ENCODE measurements around the gene BSN.
A peak's percentile ranks its signal among the peaks of the same experiment; 100 is the strongest.

The BSN gene

DNA sequence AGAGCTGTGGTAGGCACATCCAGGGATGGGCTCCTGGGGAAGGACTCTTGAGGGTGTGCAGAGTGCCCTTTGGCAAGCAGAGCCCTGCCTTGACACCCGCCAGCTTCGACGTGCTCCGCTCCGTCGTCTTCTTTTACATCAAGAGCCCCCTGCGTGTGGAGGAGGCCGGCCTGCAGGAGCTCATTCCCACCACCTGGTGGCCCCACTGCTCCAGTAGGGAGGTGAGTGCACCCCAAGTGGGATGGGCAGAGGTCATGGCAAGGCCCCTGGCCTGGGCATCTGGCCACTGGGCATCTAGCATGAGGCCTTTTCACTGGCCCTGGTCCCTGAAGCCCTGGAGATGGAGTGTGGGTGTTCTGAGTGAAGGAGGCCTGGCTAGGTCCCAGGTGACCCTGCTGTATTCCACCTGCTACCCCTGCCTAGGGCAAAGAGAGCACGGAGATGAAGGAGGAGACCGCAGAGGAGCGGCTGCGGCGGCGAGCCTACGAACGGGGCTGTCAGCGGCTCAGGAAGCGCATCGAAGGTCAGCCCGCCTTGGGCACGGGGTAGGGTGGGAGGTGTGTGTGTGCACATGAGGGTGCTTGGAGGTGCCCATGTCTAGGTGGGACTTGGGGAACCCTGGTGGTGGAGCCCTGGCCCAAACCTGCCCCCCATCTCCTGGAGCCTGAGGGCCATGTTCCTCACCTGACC lies 147.3 kb downstream of the BSN start:
- DNase-seq: no peak

DNA sequence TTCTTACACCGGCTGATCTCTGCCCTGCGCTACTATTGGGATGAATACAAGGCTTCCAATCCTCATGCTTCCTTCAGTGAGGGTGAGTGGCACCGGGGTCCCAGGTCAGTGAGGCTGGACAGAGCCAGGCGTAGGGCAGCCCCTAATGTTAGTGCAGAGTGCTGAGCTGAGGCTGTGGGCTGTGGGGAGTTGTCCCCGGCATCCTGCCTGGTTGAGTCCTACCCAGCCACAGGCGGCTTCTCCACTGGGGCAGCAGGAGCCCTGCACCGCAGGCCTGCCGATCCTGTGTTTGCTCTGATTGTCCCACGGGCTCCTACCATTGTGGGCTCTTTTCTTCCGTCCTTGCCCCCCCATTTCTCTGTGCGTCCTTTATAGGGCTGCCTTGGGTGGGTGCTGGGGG lies 148.4 kb downstream of the BSN start:
- no peak for DNase-seq

DNA sequence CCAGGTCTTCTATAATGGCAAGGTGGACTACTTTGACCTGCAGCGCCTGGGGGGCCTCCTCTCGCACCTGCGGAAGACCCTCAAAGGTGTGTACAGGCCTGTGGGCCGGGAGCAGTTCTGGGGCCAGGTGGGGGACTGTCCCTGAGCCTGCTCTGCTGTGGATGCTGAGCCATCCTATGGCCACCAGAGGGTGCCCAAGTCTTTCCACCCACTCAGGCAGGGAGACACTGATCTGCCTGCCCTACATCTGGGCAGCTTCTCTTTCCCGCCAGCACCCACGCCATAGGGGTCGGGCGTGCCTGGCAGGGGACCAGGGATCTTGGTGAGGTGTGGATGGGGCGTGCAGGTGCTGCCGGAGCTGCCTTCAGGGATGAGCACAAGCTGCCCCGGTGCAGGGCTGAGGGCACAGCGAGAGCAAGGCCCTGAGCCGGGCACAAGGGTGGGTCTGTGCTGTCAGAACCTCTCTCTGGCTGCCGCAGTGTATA lies 149.2 kb downstream of the BSN start:
- peak; percentile 46 for DNase-seq

DNA sequence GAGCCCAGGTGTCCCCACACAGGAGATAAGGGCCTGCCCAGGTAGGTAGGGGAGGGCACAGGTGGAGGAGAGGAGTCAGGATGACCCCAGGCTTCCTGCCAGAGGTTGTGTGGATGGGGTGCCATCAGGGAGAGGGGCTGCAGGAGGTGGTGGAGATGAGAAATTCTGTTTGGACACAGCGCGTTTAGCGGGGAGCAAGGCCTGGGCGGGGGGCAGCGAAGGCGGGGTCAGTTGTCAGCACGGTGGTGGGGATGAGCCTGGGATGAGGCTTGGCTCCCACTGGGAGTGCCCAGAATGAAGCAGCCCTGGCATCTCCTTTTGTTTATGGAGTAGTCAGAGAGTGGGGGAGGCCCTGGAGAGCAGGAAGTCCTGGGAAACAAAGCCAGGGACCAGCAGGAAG lies 149.7 kb downstream of the BSN start:
- DNase-seq: no peak

DNA sequence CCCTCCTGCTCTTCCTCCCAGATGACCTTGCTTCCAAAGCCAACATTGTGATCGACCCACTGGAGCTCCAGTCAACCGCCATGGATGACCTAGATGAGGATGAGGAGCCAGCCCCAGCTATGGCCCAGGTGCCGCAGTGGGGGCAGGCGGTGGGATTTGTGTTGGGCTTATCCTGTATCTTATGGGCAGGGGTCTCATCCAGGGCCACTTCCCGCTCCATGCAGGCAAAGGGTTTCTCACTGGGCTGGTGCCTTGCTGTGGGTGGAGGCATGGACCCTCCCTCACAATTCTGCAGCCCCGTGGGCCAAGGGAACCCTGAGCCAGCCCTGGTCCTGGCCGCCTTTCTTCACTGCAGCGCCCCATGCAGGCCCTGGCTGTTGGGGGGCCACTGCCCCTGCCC lies 150.4 kb downstream of the BSN start:
- DNase-seq: no peak

DNA sequence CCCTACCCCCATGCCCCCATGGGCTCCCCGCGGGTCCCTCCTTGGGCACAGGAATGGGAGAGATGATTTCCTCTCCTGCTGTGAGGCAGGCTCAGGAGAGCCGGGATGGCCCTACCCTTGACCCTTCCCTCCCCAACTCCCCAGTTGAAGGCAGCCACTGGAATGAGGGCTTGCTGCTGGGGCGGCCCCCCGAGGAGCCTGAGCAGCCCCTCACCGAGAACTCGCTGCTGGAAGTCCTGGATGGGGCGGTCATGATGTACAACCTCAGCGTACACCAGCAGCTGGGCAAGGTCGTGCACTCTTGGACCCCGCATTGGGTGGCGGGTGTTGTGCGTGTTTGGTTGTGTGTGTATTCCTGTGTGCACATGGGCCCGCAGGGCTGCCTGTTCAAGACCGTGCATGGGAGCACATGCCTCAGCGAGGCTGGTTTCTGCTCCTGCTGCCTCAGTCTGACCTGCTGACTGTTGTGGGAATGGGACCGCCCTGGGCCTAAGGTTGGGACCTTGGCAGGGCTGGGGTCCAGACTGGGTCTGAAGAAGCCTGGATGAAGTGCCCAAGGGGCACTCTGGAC lies 151.2 kb downstream of the BSN start:
- no peak for DNase-seq

DNA sequence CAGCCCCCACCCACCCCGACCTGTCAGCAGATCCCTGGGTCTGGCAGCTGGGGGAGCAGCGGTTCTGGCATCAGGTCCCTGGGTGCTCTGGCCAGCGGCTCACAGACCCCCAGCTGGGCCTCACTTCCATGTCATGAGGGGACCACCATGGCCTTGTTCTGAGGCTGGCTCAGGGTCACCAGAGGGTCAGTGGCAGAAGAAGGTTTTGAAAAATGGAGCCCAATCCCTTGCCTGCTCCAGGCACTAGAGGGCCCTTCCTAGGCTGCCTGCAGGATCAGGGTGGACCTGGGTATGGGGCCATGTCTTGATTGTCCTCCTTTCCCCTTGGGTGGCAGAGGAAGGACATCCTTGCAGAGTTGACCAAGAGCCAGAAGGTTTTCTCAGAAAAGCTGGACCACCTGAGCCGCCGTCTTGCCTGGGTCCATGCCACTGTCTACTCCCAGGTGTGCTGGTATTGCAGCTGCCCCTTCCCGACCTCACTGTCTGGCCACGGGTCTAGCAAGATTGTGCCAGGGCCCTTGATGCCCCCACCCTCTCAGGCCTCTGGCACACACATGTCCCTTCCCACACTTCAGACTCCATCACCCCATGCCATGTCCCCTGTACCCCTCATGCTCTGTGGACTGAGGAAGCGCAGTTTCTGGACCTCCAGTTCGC lies 152.3 kb downstream of the BSN start:
- DNase-seq: no peak

DNA sequence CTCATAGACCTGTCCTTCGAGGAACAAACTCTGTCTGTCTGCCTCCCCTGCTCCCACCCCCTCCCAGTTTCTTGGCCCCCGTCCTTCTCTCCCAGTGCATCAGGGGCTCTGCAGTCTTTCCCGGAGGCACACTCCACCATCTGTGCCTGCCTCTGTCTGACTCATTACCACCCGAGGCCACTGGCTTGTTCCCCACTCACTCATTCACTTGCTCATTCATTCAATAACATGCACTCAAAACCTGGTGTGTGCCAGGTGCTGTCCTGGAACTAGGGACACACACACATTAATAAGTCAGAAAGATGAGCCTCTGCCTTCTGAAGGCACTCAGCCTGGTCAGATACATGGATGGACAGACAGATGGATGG lies 152.8 kb downstream of the BSN start:
- no peak for DNase-seq

DNA sequence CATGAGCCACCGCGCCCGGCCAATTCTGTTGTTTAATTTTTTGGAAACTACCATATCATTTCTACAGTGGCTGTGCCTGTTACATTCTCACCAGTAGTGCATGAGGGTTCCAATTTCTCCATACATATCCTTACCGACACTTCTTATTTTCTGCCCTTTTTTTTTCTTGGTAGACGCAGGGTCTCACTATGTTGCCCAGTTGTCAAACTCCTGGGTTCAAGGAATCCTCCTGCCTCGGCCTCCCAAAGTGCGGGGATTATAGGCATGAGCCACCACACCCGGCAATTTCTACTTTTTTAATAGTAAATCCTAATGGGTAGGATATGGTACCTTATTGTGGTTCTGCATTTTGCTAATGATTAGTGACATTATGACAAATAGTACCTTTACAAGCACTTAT lies 155.6 kb downstream of the BSN start:
- DNase-seq: no peak

DNA sequence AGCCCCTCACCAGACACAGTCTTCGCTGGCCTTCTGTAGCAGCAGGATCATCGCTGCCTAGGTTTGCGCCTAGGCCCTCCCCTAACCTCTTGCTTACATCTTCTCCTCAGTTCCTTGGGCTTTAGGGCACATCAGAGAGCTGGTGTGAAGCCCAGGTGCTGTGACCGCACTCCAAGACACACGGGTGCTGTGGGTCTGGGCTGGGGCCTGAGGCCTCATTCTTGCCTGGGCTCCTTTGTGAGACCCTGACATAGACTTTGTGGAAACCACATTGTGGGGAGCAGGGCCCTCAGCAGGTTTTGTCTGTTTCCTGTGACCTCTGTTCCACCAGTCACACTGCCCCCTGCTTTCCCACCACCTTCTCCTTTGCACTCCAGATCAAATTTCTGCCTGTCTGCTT lies 157.2 kb downstream of the BSN start:
- DNase-seq: no peak

DNA sequence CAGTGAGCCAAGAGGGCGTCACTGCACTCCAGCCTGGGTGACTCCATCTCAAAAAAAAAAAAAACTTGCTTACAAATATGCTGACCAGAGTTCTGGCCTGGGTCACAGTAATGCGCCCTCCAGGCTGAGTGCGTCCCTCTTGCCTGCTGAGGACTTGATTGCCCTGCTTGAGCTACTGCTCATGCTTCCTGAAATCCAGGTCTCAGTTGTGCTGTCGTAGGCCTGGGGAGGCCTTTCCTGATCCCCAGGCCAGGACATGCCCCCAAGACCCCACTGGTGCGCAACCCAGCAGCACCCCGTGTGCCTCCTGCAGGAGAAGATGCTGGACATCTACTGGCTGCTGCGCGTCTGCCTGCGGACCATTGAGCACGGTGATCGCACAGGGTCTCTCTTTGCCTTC lies 157.9 kb downstream of the BSN start:
- no peak for DNase-seq

DNA sequence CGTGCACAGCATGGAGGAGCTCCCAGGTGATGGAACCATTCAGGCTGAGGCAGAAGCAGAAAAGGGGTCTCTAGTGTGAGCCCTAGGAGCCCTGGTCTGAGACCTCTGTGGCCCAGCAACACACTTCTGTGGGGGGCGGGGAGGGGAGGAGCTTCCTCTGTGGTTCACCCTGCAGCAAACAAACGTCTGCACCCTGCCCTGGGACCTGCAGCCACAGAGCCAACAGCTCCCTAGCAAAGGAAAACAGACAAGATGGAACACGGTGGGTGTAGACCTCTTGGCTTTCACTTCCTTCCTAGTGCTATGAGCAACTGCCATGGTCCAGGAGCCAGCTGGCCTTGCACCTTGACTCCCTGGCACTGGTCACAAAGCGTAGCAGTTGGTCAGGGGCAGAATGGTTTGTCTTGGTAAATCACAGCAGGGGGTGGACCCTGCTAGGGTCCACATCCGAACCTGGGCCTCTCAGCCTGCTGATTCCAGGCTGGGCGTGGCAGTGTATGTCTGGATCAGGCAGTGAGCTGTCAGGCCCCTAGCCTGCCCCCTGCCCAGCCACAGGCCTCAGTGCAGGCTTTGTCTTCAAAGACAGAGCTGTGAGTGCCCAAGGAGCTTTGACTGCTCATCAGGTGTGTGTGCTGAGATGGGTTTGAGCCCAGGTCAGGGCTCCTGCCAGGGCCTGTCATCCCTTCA lies 158.5 kb downstream of the BSN start:
- no peak for DNase-seq

DNA sequence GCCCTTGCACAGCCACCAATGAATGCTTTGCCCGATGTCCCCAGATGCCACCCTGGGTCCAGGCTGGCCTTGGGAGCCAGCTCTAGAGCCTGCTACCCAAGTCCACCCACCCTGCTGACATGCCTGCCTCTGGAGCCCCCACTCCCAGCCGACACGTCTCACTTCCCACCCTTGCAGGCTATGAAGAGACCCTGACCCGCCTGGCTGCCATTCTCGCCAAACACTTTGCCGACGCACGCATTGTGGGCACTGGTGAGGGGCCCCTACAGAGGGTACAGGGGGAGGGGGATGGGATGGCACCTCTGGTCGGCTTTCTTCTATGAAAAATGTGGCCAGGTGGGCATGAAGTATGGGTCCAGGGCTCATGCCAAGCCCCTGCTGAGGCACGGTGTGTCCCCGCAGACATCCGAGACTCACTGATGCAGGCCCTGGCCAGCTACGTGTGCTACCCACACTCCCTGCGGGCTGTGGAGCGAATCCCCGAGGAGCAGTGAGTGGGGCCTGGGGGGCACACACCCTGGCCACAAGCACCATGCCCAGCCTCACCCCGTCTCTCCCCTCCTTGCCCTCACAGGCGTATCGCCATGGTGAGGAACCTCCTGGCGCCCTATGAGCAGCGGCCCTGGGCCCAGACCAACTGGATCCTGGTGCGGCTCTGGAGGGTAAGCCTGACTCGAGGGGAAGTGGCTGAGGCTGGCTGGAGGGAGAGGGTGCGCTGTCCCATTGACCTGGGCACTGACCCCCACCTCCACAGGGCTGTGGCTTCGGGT lies 159.2 kb downstream of the BSN start:
- no peak for DNase-seq

DNA sequence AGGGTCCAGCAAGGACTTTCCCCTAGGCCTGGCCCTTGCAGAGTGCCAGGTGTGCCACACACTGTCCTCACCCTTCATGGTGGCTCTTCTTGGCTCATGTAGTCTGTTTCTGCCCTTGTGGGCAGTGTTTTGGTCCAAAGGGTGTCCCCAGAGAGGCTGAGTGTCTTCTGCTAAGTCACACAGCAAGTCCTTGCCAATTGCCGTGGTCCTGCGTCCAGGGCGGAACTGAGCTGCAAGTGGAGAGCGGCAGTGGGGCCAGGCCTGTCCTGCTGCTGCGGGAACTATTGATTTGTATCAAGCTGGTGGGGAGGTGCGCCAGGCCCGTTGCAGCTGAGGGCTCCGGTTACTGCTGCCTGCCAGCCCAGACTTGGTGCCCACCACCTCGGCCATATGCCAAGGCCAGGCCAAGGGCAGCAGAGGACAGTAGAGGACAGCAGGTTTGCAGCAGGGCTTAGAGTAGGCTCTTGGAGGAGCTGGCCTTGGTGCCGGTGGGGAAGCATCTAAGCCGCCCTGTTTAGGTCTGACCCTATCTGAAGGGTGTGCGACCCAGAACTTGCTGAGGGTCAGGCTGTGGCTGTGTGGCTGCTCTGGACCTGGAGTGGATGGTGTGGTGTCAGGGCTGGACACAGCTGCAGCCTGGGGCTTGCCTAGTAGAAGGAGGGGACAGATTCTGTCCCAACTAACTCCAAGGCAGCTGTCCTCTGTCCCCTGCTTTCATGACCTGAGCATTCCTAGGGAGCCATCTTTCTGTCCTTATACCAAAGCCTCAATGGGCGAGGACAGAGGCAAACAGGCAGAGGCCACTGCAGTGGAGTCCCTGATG lies 160.7 kb downstream of the BSN start:
- DNase-seq: no peak

DNA sequence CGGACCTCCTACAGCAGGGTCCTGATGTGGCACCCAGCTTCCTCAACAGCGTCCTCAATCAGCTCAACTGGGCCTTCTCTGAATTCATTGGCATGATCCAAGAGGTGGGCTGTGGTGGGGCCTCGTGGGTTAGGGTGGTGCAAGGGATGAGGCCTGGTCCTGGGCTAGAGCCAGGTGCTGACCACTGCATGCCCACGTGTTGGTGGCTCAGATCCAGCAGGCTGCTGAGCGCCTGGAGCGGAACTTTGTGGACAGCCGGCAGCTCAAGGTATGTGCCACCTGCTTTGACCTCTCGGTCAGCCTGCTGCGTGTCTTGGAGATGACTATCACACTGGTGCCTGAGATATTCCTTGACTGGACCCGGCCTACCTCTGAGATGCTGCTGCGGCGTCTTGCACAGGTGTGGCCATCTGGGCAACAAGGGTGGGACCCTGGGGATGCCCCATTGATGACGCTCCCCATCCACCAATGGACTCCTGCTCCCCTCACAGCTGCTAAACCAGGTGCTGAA lies 161.4 kb downstream of the BSN start:
- DNase-seq: no peak

DNA sequence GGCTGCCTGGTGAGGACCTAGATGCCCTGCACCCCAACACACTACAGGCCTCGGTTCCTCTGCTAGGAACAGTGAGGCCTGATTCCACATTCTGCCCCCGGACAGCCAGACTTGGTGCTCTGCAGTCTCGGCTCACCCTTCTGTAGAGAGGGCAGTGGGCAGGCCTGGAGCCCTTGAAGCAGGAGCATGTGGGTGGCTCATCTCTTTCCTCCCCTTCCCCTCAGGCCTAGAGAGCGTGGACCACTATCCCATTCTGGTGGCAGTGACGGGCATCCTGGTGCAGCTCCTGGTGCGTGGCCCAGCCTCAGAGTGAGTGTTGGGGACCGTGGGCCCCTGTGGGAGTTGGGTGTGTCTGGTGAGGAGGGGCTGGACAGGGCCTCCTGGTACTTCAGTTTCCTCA lies 161.9 kb downstream of the BSN start:
- no peak for DNase-seq

DNA sequence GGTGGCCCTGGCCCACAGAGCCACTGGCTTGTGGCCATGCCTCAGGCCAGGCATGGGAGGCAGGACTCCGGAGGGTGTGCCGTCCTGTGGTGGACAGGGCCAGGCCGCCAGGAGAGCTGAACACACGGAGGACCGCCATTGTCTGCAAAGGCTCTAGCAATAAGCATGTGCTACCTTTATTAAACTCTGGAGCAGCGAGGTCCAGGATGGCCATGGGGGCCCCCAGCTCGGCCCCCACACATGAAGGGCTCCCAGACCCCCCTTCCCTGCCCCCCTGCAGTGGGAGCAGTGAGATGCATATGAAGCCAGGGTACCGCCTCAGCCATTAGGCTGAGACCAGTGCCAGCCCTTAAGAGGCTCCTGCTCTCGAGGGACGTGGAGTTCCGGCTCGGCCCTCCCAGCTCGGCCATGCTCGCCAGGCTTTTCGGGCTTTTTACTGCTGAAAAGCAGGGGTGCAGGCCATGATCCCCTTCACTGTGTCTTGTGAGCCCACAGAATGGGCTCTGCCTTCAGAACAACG lies 162.5 kb downstream of the BSN start:
- DNase-seq: no peak

DNA sequence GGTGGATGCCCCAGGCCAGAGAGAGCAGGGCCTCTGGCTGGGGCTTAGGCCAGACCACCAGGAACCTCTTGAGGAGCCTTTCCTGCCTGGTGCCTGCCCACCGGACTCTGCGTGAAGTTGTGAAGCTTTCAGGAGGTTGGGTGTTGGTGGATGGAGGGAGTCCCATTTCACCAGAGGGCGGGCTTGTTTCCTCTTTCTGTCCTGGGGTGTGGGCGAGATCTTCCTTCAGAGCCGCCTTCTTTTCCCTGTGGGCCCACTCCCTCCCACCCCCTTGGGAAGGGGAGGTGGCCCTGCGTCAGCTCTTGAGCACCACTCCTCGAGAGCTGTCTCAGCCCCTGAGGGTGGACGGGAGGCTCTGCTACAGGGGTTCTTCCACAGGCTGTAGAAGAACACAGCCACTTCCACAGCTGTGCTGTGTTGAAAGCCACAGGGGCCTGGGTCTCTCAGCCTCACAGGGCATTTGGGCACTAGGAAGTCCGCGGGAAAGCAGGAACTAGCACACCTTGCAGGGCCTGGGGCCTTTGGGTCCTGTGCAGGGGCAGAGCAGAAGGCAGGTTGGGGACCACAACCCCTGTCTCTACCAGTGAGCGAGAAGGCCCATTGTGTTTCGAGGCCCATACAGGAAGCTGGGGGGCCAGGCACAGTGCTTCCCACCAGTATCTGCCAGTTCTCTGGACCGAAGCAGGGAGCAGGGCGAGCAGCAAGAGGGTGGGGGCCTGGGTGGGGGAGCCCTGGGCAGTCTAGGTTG lies 163.1 kb downstream of the BSN start:
- no peak for DNase-seq

DNA sequence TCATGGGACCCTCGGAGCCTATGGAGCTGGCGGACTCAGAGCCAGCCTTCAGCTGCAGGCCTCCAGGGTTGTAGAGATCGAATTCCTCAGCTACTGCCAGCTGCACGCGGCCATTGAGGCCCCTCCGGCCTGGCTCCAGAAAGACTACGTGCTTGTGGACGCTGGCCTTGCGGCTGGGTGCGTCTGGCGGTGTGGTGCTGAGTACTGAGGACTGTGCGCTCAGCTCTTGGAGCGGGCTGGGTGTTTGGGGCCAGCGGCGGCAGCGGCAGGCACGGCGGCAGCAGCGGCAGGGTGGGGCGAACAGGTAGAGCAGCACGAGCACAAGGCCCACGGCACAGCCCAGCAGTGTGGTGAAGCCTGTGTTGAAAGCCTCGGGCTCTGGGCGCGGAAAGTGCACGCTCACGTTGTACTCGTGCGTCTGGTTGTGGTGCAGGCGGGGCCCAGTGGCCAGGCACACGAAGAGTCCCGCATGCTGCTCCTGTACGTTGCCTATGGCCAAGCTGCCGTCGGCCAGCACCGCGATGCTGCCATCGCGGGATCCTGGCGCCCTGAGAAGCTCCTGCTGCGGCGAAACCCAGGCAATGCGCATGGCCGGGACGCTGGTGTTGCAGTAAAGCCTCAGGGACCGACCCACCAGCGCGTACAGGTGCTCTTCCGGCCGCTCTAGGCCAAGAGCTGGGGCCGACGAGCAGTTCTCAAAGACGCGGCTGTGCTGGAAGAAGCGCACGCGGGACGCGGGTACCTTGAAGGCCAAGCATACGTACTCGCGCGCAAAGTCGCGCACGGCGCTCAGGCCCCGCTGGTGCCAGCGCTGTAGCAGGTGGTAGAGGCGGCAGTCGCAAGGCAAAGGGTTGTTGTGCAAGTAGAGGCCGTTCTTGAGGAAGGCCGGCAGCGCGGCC lies 163.9 kb downstream of the BSN start:
- no peak for DNase-seq

DNA sequence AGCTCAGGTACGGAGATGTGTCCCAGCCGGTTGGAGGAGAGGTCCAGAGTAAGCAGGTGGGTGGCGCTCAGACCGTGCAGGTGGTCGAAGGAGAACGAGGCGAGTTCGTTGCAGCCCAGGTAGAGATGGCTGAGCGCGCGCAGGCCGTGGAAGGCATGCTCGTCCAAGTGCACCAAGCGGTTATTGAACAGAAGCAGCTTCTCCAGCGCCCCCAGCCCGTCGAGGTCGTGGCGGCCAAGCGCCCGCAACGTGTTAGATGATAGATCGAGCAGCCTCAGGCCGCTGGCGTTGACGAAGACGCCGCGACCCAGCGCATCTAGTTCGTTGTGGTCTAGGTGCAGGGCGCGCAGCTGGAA lies 164.6 kb downstream of the BSN start:
- DNase-seq: no peak

All from stimulated activated CD4-positive, alpha-beta T cell treated with anti-CD3 and anti-CD28 coated beads, Interleukin-12 subunit alpha, Interleukin-12 subunit beta, amount 100 ng/mL, for 4 hours (primary cell).